GM18870 (cell line): Measurements from ENCODE around the gene ASXL1.
"Not testable (repeated sequence)": the region's sequence is repeated elsewhere in the genome, so short reads cannot be mapped to it uniquely, and the experiment has no call there.

ENCODE experiments used
- ATAC-seq: cut with Tn5 transposase; IDR thresholded peaks from one replicate; pipeline ENCODE4 v1.9.1; 2021; ENCODE audit warnings: moderate library complexity; ENCODE audit not compliant: unreplicated experiment

Gene ASXL1

GRCh38 chr20:32400476-32400875, 42.3 kb downstream of the ASXL1 start:
- no peak for ATAC-seq

- ATAC-seq, result no peak
Measured at GRCh38 chr20:32404017-32404416, 45.9 kb downstream of the ASXL1 start.

GRCh38 chr20:32406701-32407100, 48.6 kb downstream of the ASXL1 start:
- no peak for ATAC-seq

DNA sequence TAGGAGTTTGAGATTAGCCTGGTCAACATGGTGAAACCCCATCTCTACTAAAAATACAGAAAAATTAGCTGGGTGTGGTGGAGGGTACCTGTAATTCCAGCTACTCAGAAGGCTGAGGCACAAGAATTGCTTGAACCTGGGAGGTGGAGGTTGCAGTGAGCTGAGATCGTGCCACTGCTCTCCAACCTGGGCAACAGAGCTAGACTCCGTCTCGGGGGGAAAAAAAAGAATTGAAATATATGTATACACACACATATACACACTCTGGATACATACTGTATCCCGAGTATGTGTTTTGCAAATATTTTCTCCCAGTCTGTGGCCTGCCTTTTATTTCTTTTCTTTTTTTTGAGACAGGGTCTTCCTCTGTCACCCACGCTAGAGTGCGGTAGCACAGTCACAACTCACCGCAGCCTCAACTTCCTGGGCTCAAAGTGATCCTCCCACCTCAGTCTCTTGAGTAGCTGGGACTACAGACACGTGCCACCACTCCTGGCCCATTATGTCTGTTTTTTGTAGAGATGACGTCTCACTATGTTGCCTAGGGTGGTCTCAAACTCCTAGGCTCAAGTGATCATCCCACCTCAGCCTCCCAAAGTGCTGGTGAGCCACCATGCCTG, 49.1 kb downstream of the ASXL1 start:
- not testable (repeated sequence) for ATAC-seq

GRCh38 chr20:32411955-32412706, 54.0 kb downstream of the ASXL1 start:
- no peak for ATAC-seq

DNA sequence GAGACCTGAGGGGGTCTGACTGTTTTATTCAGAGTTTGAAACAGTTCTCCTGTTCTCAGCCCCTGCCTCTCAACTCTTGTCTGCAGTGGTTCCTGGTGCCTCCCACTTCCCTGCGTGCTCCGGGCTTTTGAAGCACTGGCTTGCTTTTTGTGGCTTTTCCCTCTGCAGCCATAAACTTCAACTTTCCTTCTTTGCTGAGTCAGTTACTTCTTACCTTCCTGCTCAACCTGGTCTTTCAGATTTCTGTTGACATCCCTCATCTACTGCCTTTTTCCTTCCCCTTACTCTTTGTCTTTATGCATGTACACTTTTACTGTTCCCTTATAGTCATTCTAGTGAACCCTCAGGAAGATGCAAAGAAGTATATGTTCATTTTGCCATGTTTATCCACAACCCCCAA, 57.4 kb downstream of the ASXL1 start:
- no peak for ATAC-seq

DNA sequence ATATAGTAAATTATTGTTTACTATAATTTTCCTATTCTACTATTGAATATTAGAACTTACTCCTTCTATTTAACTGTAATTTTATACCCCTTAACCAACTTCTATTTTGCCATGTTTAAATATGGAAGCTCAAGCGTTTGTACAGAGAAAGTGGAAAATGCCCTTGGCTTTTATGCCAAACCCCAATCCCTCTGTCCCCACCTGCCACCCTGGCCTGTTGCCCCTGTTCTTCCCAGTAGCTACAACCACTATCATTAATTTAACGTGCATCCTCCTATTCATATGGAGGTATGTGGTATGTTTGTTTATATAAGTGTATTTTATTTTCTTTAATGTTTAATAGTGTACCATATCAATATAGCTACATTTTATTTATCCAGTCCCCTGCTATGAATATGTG, 58.1 kb downstream of the ASXL1 start:
- no peak for ATAC-seq

GRCh38 chr20:32418376-32418775, 60.2 kb downstream of the ASXL1 start:
- no peak for ATAC-seq

GRCh38 chr20:32421290-32421689, 63.2 kb downstream of the ASXL1 start:
- ATAC-seq, result no peak

GRCh38 chr20:32427996-32428395, 69.9 kb downstream of the ASXL1 start:
- ATAC-seq, result no peak

DNA sequence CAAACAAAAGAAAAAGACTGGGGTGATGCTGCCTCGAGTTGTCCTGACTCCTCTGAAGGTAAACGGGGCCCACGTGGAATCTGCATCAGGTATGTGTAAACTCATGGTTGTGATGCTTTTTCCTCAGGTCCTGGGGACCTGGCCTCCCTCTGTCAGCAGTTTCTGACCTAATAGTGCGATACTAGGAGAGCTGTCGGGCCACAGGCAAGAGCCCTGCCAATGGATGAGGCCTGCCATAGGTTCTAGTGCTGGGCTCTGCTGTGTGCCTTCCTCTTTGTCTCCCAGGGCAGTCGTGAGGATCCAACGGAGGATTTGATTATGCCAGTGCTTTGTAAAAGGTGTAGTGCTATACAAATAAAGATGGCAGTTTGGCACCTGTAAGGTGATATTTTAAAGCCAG, 71.2 kb downstream of the ASXL1 start:
- no peak for ATAC-seq

DNA sequence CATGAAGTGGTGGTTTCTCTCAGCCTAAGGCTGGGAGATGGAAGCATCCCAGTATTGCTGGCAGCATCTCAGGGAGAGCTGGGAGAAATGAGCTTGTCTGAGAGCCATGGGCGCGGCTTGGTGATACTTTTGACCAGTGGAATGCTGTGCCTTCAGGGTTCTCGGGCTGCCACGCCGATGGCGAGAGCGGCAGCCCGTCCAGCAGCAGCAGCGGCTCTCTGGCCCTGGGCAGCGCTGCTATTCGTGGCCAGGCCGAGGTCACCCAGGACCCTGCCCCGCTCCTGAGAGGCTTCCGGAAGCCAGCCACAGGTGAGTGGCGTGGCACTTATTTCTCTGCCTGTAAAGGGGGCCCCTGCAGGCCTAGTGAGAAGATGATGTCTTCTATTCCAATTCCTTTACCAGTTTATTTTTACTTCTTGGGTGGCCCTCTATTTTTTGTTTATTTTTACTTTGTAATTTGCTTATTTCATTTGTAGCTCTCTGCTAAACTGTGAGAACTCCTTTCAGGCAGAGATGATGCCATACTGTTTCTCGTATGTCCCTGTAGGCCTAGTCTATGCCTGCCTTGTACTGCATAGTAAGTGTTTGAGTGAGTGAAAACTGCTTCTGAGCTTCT, 71.7 kb downstream of the ASXL1 start:
- ATAC-seq, result no peak

- ATAC-seq, result no peak
Measured at GRCh38 chr20:32431457-32431856, 73.3 kb downstream of the ASXL1 start.

DNA sequence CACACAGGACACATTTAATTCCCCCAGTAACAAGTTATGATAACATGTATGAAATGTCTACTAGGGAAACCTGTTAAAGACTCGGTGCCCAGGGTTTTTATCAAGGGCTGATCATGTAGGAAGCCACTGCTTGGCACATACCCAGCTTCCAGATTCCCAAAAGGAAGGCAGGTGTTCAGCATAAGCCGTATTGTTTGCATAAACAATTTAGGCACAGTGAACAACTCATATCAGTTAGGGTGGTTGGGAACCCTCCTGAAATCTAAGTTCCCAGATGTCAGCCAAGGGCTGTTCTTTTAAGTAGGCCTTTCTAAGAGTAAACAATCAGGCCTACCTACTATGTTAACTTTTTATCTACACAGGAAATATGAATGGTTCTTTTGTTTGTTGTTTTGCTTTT, 74.1 kb downstream of the ASXL1 start:
- ATAC-seq, result no peak

DNA sequence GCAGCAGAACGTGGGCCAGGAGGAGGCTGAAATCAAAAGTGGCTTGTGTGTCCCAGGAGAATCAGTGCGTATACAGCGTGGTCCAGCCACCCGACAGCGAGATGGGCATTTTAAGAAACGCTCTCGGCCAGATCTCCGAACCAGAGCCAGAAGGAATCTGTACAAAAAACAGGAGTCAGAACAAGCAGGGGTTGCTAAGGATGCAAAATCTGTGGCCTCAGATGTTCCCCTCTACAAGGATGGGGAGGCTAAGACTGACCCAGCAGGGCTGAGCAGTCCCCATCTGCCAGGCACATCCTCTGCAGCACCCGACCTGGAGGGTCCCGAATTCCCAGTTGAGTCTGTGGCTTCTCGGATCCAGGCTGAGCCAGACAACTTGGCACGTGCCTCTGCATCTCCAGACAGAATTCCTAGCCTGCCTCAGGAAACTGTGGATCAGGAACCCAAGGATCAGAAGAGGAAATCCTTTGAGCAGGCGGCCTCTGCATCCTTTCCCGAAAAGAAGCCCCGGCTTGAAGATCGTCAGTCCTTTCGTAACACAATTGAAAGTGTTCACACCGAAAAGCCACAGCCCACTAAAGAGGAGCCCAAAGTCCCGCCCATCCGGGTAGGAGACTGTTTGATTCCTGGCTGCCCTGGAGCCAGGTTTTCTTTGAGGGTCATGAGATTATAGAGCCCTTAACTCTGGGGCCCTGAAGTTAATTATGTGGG, 75.3 kb downstream of the ASXL1 start:
- no peak for ATAC-seq

DNA sequence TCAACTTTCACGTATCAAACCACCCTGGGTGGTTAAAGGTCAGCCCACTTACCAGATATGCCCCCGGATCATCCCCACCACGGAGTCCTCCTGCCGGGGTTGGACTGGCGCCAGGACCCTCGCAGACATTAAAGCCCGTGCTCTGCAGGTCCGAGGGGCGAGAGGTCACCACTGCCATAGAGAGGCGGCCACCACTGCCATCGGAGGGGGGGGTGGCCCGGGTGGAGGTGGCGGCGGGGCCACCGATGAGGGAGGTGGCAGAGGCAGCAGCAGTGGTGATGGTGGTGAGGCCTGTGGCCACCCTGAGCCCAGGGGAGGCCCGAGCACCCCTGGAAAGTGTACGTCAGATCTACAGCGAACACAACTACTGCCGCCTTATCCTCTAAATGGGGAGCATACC, 76.3 kb downstream of the ASXL1 start:
- no peak for ATAC-seq

DNA sequence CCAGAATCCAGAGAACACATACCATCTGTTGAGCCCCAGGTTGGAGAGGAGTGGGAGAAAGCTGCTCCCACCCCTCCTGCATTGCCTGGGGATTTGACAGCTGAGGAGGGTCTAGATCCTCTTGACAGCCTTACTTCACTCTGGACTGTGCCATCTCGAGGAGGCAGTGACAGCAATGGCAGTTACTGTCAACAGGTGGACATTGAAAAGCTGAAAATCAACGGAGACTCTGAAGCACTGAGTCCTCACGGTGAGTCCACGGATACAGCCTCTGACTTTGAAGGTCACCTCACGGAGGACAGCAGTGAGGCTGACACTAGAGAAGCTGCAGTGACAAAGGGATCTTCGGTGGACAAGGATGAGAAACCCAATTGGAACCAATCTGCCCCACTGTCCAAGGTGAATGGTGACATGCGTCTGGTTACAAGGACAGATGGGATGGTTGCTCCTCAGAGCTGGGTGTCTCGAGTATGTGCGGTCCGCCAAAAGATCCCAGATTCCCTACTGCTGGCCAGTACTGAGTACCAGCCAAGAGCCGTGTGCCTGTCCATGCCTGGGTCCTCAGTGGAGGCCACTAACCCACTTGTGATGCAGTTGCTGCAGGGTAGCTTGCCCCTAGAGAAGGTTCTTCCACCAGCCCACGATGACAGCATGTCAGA, 77.4 kb downstream of the ASXL1 start:
- ATAC-seq, result no peak

- ATAC-seq, result no peak
Measured at GRCh38 chr20:32436142-32436861, 78.2 kb downstream of the ASXL1 start.

GRCh38 chr20:32436968-32437367, 78.8 kb downstream of the ASXL1 start:
- no peak for ATAC-seq

- no peak for ATAC-seq
Measured at GRCh38 chr20:32437391-32438074, 79.4 kb downstream of the ASXL1 start.
